Measurements from ENCODE around the gene HLA-DQA2. TPM values are rescaled to one million over a fixed set of nuclear protein-coding genes. Genes with fewer than 3 reads are reported as not detected.
"Not testable (repeated sequence)": the region's sequence is repeated elsewhere in the genome, so short reads cannot be mapped to it uniquely, and the experiment has no call there.

Gene HLA-DQA2
- total RNA-seq, 1 experiment from 2014 or later, result not detected

- CTCF ChIA-PET, result no interaction called here
- no peaks in the 10 kb centered on the region; the same call in 1 of the 2 replicates for H3K27me3 ChIP-seq (replicated peaks; ENCODE audit: control insufficient read depth, insufficient read depth, low read length)
- intact Hi-C loops (cut with micrococcal nuclease; ENCODE audit: unreplicated experiment), result no loop called here
Measured at GRCh38 chr6:32775071-32775470, 33.9 kb downstream of the HLA-DQA2 start.

GRCh38 chr6:32779036-32779435 is 37.8 kb downstream of the HLA-DQA2 start:
- H3K27me3 Mint-ChIP-seq (ENCODE audit: insufficient read depth, unreplicated experiment), result peaks cover 12% of the 10 kb centered on the region
- H3K4me1 Mint-ChIP-seq (ENCODE audit: low read depth, unreplicated experiment), result no peaks in the 10 kb centered on the region
- Histone ChIP-seq H3K27me3 (replicated peaks; ENCODE audit: control insufficient read depth, insufficient read depth, low read length) (no peaks in the 10 kb centered on the region; the same call in 1 of the 2 replicates), H3K4me1 (no peaks in the 10 kb centered on the region), H3K9me3 (no peaks in the 10 kb centered on the region), H3K36me3 (ENCODE audit: control insufficient read depth, insufficient read depth, low read length) (no peaks in the 10 kb centered on the region), H3K4me3 (ENCODE audit: low read depth, low read length) (no peak overlapping the region)
- DNase-seq, result no peak
- ChIA-PET POLR2A (no interaction called here), CTCF (no interaction called here)
- intact Hi-C loops (cut with micrococcal nuclease; ENCODE audit: unreplicated experiment), result no loop called here
- no peak for TF ChIP-seq CTCF (IDR thresholded peaks at IDR 0.05; ENCODE audit: insufficient read depth in 1 of 2, low read depth in 1 of 2, low read length in 1 of 2, severe bottlenecking in 1 of 2, unreplicated experiment in 1 of 2)
- BruUV-seq (replicated peaks), result no TSS peak
- no peaks in the 10 kb centered on the region for H3K36me3 Mint-ChIP-seq (ENCODE audit: insufficient read depth, unreplicated experiment)
- H3K9me3 Mint-ChIP-seq (ENCODE audit: unreplicated experiment), result no peaks in the 10 kb centered on the region
- H3K27ac Mint-ChIP-seq (ENCODE audit: unreplicated experiment), result no peak overlapping the region
- no peak overlapping the region for H3K4me3 Mint-ChIP-seq (ENCODE audit: unreplicated experiment)

More at GRCh38 chr6:32775071-32775470, 33.9 kb downstream of the HLA-DQA2 start:
- no TSS peak for BruUV-seq (replicated peaks)
- no peak overlapping the region for H3K4me3 ChIP-seq (ENCODE audit: low read depth, low read length)
- Mint-ChIP-seq H3K27me3 (ENCODE audit: insufficient read depth, unreplicated experiment) (peaks cover 13% of the 10 kb centered on the region), H3K36me3 (ENCODE audit: insufficient read depth, unreplicated experiment) (no peaks in the 10 kb centered on the region), H3K4me1 (ENCODE audit: low read depth, unreplicated experiment) (peaks cover 6% of the 10 kb centered on the region), H3K27ac (ENCODE audit: unreplicated experiment) (no peak overlapping the region), H3K9me3 (ENCODE audit: unreplicated experiment) (no peaks in the 10 kb centered on the region), H3K4me3 (ENCODE audit: unreplicated experiment) (no peak overlapping the region)
- H3K36me3 ChIP-seq (ENCODE audit: control insufficient read depth, insufficient read depth, low read length), result no peaks in the 10 kb centered on the region
- peaks cover 5% of the 10 kb centered on the region; the same call in 1 of the 2 replicates for H3K4me1 ChIP-seq
- POLR2A ChIA-PET, result no interaction called here
- H3K9me3 ChIP-seq, result no peaks in the 10 kb centered on the region
- DNase-seq, result no peak
- no peak for TF ChIP-seq CTCF (IDR thresholded peaks at IDR 0.05; ENCODE audit: insufficient read depth in 1 of 2, low read depth in 1 of 2, low read length in 1 of 2, severe bottlenecking in 1 of 2, unreplicated experiment in 1 of 2)

- H3K4me1 Mint-ChIP-seq (ENCODE audit: low read depth, unreplicated experiment); H3K27ac Mint-ChIP-seq (ENCODE audit: unreplicated experiment); H3K36me3 ChIP-seq (ENCODE audit: control insufficient read depth, insufficient read depth, low read length); DNase-seq; H3K4me3 Mint-ChIP-seq (ENCODE audit: unreplicated experiment); H3K4me3 ChIP-seq (ENCODE audit: low read depth, low read length); intact Hi-C loops (cut with micrococcal nuclease; ENCODE audit: unreplicated experiment); BruUV-seq (replicated peaks); H3K4me1 ChIP-seq; POLR2A ChIA-PET; H3K36me3 Mint-ChIP-seq (ENCODE audit: insufficient read depth, unreplicated experiment); H3K27me3 ChIP-seq (replicated peaks; ENCODE audit: control insufficient read depth, insufficient read depth, low read length); CTCF ChIA-PET; H3K27me3 Mint-ChIP-seq (ENCODE audit: insufficient read depth, unreplicated experiment); H3K9me3 ChIP-seq; H3K9me3 Mint-ChIP-seq (ENCODE audit: unreplicated experiment): not testable (repeated sequence)
Measured at GRCh38 chr6:32782923-32783322, 41.7 kb downstream of the HLA-DQA2 start.
